GM18511 (cell line): ENCODE measurements around the gene RWDD4.

Experiments
- ATAC-seq: cut with Tn5 transposase; IDR thresholded peaks from one replicate; pipeline ENCODE4 v1.9.1; 2021; ENCODE audit warnings: mild to moderate bottlenecking, moderate library complexity; ENCODE audit not compliant: unreplicated experiment

Gene RWDD4

GRCh38 chr4:183602557-183603027 lies 56.4 kb downstream of the RWDD4 start:
- no peak for ATAC-seq

- ATAC-seq, result no peak
Measured at GRCh38 chr4:183601381-183601780, 57.6 kb downstream of the RWDD4 start.

GRCh38 chr4:183600189-183600685 lies 58.7 kb downstream of the RWDD4 start:
- ATAC-seq, result no peak

- ATAC-seq, result peak; percentile 91
Measured at GRCh38 chr4:183599690-183600089, 59.3 kb downstream of the RWDD4 start.

GRCh38 chr4:183599284-183599683 lies 59.7 kb downstream of the RWDD4 start:
- peak; percentile 33 for ATAC-seq

DNA sequence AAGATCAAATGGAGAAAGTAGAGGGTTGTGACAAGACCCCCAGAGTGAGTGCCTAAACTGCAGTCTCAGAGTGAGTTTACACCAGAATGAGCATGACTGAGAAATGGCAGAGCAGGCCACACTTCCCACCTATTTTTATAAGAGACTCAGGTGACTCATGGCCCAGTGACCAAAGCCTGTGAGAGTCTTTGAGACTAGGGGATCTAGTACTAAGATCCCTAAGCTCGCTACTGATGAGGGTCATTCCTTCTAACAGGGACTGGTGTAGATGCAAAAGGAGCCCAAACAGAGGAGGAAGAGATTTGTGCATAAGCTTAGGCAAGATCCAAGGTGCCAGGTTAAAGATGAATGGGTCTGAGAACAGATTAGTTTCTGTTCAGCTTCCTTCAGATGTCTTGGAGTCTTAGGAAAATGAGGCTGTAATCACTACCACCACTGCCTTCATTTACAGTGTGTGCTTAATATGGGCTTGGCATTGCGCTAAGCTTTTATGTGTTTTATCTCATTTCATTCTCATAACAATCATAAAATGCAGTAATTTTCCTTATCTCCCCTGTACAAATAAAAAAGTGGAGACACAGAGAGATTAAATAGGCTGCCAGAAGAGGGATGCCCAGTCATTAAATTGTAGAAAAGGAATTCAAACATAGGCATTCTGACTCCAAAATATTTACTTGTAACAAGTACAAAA lies 62.8 kb downstream of the RWDD4 start:
- no peak for ATAC-seq

- ATAC-seq, result no peak
Measured at GRCh38 chr4:183594823-183595222, 64.2 kb downstream of the RWDD4 start.

- ATAC-seq, result no peak
Measured at GRCh38 chr4:183591301-183591700, 67.7 kb downstream of the RWDD4 start.
